Type B pancreatic cell (in vitro differentiated cells): ENCODE data around the gene KLHL3. TPM values are rescaled to one million over a fixed set of nuclear protein-coding genes. Genes with fewer than 3 reads are reported as not detected.

Experiments used
- DNase-seq: peaks from one replicate; pipeline ENCODE4 v3.0.0; 2021; ENCODE audit warnings: mixed read lengths; ENCODE audit not compliant: unreplicated experiment; ENCODE audit errors: extremely low spot score
- H3K27ac Mint-ChIP-seq: 2 replicates; pipeline ENCODE4 v1.8.0; 2021; ENCODE audit warnings: mild to moderate bottlenecking, mixed read lengths
- H3K27me3 Mint-ChIP-seq: 2 replicates; pipeline ENCODE4 v1.8.0; 2021; ENCODE audit warnings: mixed read lengths
- H3K36me3 Mint-ChIP-seq: 2 replicates; pipeline ENCODE4 v1.8.0; 2021; ENCODE audit warnings: mixed read lengths
- H3K4me1 Mint-ChIP-seq: one replicate; pipeline ENCODE4 v1.8.0; 2021; ENCODE audit warnings: mixed read lengths; ENCODE audit not compliant: unreplicated experiment
- H3K4me3 Mint-ChIP-seq: 2 replicates; pipeline ENCODE4 v1.8.0; 2021; ENCODE audit warnings: mild to moderate bottlenecking, mixed read lengths
- H3K9me3 Mint-ChIP-seq: 2 replicates; pipeline ENCODE4 v1.8.0; 2021; ENCODE audit warnings: mixed read lengths
- CTCF ChIP-seq: fragments of 200-600 bp; sonication (generic); conservative IDR thresholded peaks from 2 replicates; pipeline ENCODE4 v1.5.0; 2021; ENCODE audit warnings: antibody characterized with exemption, mild to moderate bottlenecking
- total RNA-seq: library from RNA; stranded (reverse); gene quantifications from 2 replicates; pipeline ENCODE4 v1.2.1, GENCODE V29; 2021; ENCODE audit warnings: low replicate concordance

Gene KLHL3
- total RNA-seq, 1 donor from 2014 or later, result 9.7 TPM

GRCh38 chr5:137657073-137657472 is 78.8 kb downstream of the KLHL3 start:
- TF ChIP-seq CTCF, result no peak
- Mint-ChIP-seq H3K4me1 (no peaks in the 10 kb centered on the region), H3K4me3 (no peak overlapping the region), H3K36me3 (no peaks in the 10 kb centered on the region), H3K9me3 (no peaks in the 10 kb centered on the region), H3K27ac (no peak overlapping the region), H3K27me3 (no peaks in the 10 kb centered on the region)
- no peak for DNase-seq

GRCh38 chr5:137656558-137656957 is 79.3 kb downstream of the KLHL3 start:
- H3K4me3 Mint-ChIP-seq, result no peak overlapping the region
- no peak for DNase-seq
- no peak for TF ChIP-seq CTCF
- no peaks in the 10 kb centered on the region for H3K4me1 Mint-ChIP-seq
- H3K9me3 Mint-ChIP-seq, result no peaks in the 10 kb centered on the region
- H3K27me3 Mint-ChIP-seq, result no peaks in the 10 kb centered on the region
- no peaks in the 10 kb centered on the region for H3K36me3 Mint-ChIP-seq
- no peak overlapping the region for H3K27ac Mint-ChIP-seq

- TF ChIP-seq CTCF, result no peak
- Mint-ChIP-seq H3K4me1 (peaks cover 10% of the 10 kb centered on the region), H3K9me3 (peaks cover 4% of the 10 kb centered on the region), H3K27ac (no peak overlapping the region), H3K27me3 (no peaks in the 10 kb centered on the region), H3K4me3 (no peak overlapping the region), H3K36me3 (peaks cover 5% of the 10 kb centered on the region)
- no peak for DNase-seq
Measured at GRCh38 chr5:137651022-137651421, 84.9 kb downstream of the KLHL3 start.

GRCh38 chr5:137649228-137649935 is 86.5 kb downstream of the KLHL3 start:
- Mint-ChIP-seq H3K4me1 (peaks cover 10% of the 10 kb centered on the region), H3K9me3 (peaks cover 11% of the 10 kb centered on the region), H3K27ac (no peak overlapping the region), H3K4me3 (no peak overlapping the region), H3K27me3 (no peaks in the 10 kb centered on the region), H3K36me3 (peaks cover 6% of the 10 kb centered on the region)
- DNase-seq, result no peak
- no peak for TF ChIP-seq CTCF

- Mint-ChIP-seq H3K27me3 (no peaks in the 10 kb centered on the region), H3K27ac (no peak overlapping the region)
- no peak for TF ChIP-seq CTCF
Measured at GRCh38 chr5:137648361-137648760, 87.5 kb downstream of the KLHL3 start.

More at GRCh38 chr5:137648361-137648760, 87.5 kb downstream of the KLHL3 start:
- H3K4me3 Mint-ChIP-seq, result no peak overlapping the region
- H3K9me3 Mint-ChIP-seq, result peaks cover 11% of the 10 kb centered on the region
- peaks cover 10% of the 10 kb centered on the region for H3K4me1 Mint-ChIP-seq
- no peak for DNase-seq
- peaks cover 6% of the 10 kb centered on the region for H3K36me3 Mint-ChIP-seq
